ENCODE data around the gene ZDHHC3. TPM values are rescaled to one million over a fixed set of nuclear protein-coding genes. Genes with fewer than 3 reads are reported as not detected.

Gene ZDHHC3
- total and polyA plus RNA-seq, 8 donors = 86.8 to 134 (median 123) TPM

DNA sequence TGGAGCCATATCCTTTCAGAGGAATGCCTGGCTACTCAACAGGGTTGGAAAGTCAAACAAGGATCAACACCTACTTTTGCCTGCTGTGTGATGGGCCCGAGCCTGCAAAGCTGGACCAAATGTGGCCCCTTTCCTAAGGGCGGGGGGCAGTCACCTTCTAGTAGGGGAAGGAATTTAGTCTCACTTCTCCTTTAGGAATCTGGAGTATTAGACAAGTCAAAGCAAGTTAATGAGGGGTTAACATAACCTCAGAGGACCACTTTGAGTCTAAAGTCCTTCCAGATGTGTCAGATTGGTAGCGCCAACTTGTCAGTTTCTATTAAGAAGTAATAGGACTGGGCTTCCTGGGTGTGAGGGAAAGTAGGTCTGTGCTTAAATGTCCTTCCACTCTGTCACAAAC is 6.8 kb upstream of the ZDHHC3 start:
- intact Hi-C loops (cut with DNase I) = no loop called here
- ATAC-seq (no peak), DNase-seq (no peak)
- peaks cover 8 to 54% of the 10 kb centered on the region in 2 donors for H3K4me1 ChIP-seq
- no peaks in the 10 kb centered on the region for H3K27me3 ChIP-seq
- TF ChIP-seq, protein P1, sequence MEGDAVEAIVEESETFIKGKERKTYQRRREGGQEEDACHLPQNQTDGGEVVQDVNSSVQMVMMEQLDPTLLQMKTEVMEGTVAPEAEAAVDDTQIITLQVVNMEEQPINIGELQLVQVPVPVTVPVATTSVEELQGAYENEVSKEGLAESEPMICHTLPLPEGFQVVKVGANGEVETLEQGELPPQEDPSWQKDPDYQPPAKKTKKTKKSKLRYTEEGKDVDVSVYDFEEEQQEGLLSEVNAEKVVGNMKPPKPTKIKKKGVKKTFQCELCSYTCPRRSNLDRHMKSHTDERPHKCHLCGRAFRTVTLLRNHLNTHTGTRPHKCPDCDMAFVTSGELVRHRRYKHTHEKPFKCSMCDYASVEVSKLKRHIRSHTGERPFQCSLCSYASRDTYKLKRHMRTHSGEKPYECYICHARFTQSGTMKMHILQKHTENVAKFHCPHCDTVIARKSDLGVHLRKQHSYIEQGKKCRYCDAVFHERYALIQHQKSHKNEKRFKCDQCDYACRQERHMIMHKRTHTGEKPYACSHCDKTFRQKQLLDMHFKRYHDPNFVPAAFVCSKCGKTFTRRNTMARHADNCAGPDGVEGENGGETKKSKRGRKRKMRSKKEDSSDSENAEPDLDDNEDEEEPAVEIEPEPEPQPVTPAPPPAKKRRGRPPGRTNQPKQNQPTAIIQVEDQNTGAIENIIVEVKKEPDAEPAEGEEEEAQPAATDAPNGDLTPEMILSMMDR (IDR thresholded peaks at IDR 0.05) = no peak
- H3K9me3 ChIP-seq = no peaks in the 10 kb centered on the region
- H3K4me3 ChIP-seq = no peak overlapping the region
- H3K36me3 ChIP-seq = no peaks in the 10 kb centered on the region
- no peak overlapping the region for H3K27ac ChIP-seq

DNA sequence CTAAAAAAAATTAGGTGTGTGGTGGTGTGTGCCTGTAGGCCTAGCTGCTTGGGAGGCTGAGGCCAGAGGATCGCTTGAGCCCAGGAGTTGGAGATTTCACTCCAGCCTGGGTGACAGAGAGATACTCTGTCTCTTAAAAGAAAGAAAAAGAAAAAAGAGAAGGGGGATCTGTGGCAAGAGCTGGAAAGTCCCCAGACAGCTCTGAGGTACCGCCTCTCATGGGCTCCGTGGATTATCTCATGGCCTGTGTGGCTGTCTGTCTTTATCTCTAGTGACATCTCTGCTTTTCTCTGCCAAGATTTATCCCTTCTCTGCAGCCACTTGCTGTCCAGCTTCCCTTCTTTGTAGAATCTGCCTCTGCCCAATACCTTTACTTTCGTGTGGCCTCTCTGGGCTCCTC is 5.8 kb upstream of the ZDHHC3 start:
- no peak for ATAC-seq

DNA sequence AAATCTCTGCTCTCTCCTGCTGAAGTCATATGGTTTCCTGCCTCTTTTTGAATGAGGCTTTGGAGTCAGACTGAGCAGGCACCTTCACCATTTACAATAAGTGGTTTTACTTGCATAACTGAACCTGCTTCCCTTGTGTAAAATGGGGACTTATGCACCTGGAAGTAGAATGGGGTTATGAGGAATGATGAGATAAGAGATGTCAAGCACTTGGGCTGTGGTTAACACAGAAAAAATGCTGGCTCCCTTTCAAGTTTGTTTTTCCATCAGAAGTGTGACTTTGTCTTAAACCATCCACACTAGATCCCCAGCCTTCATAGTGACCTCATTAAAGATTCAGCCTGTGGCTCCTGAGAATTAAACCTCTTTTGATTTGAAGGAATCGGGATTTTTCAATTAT is 5.2 kb upstream of the ZDHHC3 start:
- Histone ChIP-seq H3K27me3 (no peaks in the 10 kb centered on the region), H3K4me1 (peaks cover 14 to 68% of the 10 kb centered on the region in 2 donors), H3K4me3 (no peak overlapping the region), H3K27ac (peak overlapping the region in 1 of 2 donors; percentile 21), H3K36me3 (no peaks in the 10 kb centered on the region), H3K9me3 (no peaks in the 10 kb centered on the region)
- DNase-seq (no peak), ATAC-seq (peak; percentile 43)
- TF ChIP-seq, protein P1 (IDR thresholded peaks at IDR 0.05) = no peak
- intact Hi-C loops (cut with DNase I) = no loop called here

More for the DNA sequence above, 5.8 kb upstream of the ZDHHC3 start:
- no peak for DNase-seq
- TF ChIP-seq, protein P1 (IDR thresholded peaks at IDR 0.05) = no peak
- Histone ChIP-seq H3K4me3 (no peak overlapping the region), H3K4me1 (peaks cover 14 to 65% of the 10 kb centered on the region in 2 donors), H3K9me3 (no peaks in the 10 kb centered on the region), H3K36me3 (no peaks in the 10 kb centered on the region), H3K27ac (peak overlapping the region in 1 of 2 donors; percentile 21), H3K27me3 (no peaks in the 10 kb centered on the region)
- intact Hi-C loops (cut with DNase I) = no loop called here

DNA sequence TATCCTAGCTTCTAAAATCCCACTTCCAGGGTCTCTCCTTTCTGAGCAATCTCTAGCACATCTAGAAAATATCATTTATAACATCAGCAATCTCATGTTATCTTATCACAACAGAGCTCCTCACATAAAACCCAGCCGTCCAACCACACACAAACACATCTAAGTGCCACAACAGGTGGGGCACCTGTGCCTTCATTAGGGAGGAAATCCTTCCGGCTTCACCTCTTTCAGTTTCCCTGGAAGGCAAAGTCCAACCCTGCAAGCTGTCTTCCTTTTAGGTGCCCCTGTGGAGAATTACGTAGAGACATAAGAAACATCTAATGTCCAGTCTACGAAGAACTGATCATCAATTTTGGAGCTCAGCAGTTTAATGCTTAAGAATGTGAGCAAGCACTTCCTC is 1.6 kb downstream of the ZDHHC3 start:
- intact Hi-C loops (cut with DNase I) = no loop called here
- Histone ChIP-seq H3K4me3 (peak overlapping the region; percentile 92 to 95), H3K9me3 (no peaks in the 10 kb centered on the region), H3K27me3 (no peaks in the 10 kb centered on the region), H3K27ac (no peak overlapping the region), H3K4me1 (peaks cover 15 to 74% of the 10 kb centered on the region in 2 donors), H3K36me3 (no peaks in the 10 kb centered on the region)
- TF ChIP-seq, protein P1 (IDR thresholded peaks at IDR 0.05) = no peak
- no peak for DNase-seq
- ATAC-seq = no peak

DNA sequence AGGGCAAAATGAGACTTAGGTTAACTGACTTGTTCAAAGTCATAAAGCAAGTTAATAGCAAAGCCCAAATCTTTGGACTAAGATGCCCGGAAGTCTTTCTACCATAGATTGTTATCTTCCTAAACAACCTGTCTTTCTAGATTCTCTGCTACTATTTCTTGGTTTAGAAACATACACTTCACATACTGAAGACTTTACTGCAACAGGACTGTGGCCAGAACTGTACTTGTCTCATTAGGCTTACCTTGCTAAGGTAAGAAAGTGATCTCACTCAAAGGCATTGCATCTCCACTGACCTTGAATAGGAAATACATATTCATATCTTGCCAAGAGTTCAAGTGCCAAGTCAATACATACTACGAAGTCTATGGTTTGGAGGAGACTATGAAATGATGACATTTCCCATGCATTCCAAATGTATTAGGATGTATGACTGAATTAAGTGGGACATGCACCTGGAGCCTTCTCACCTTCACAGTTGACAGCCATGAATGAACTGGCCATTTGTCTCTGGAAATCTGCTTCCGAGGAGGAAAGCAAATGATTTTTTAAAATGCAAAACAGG is 5.0 kb downstream of the ZDHHC3 start:
- TF ChIP-seq, protein P1 (IDR thresholded peaks at IDR 0.05) = no peak
- DNase-seq = no peak
- no peak overlapping the region for H3K27ac ChIP-seq
- intact Hi-C loops (cut with DNase I) = no loop called here
- no peak overlapping the region for H3K4me3 ChIP-seq
- no peak for ATAC-seq
- no peaks in the 10 kb centered on the region for H3K9me3 ChIP-seq
- H3K4me1 ChIP-seq = peaks cover 15 to 82% of the 10 kb centered on the region in 2 donors
- no peaks in the 10 kb centered on the region for H3K36me3 ChIP-seq
- no peaks in the 10 kb centered on the region for H3K27me3 ChIP-seq

Measured in left lung (tissue), 10 donors.